ENCODE results near the gene PRKACB. TPM values are rescaled to one million over a fixed set of nuclear protein-coding genes. Genes with fewer than 3 reads are reported as not detected.

PRKACB gene
- polyA plus RNA-seq, 4 donors, result 48.6 to 80.7 (median 58.4) TPM

DNA sequence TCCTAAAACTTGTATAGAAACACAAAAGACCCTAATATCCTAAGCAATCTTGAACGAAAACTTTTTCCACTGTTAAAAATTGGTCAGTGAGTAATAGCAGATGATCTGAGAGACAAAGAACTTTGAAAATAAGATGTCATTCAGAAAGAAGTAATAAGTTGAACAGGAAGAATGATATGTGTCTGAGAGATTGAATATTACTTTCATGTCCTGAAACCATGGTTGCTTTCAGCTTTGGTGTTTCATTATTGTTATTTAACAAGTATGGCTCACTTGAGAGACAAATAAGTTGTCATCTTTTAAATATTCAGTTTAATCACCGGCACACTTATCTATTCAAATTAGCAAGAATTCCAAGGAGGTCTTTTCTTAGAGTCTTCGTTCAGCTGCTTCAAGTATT, 11.4 kb downstream of the PRKACB start:
- no peak for DNase-seq (ENCODE audit: low read depth in 4 of 4, low spot score in 3 of 4)

GRCh38 chr1:84156210-84156621, 12.1 kb downstream of the PRKACB start:
- no peak for DNase-seq (ENCODE audit: low read depth in 4 of 4, low spot score in 3 of 4)

DNA sequence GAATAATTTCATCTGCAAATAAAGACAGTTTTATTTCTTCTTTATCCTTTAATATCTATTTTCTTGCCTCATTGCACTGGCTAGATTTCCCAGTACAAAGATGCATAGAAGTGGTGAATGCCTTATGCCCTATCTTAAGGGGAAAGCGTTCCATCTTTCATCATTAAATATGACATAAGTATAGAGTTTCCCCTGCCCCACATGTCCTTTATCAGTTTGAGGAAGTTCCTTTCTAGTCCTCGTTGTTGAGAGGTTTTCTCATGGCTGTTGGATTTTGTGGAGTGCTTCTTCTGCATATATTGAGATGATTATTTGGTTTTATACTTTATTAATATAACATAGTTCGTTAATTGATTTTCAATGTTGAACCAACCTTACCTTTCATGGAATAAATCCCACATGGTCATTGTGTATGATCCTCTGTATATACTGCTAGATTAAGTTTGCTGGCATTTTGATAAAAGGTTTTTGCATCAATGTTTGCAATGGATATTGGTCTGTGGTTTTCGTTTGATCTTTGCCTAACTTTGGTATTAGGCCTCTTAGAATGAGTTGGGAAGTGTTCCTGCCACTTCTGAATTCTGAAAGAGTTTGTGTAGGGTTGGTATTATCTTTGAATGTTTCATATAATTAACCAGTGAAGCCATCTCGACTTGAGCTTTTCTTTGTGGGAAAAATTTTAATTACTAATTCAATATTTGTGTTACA, 15.6 kb downstream of the PRKACB start:
- no peak for DNase-seq (ENCODE audit: low read depth in 4 of 4, low spot score in 3 of 4)

DNA sequence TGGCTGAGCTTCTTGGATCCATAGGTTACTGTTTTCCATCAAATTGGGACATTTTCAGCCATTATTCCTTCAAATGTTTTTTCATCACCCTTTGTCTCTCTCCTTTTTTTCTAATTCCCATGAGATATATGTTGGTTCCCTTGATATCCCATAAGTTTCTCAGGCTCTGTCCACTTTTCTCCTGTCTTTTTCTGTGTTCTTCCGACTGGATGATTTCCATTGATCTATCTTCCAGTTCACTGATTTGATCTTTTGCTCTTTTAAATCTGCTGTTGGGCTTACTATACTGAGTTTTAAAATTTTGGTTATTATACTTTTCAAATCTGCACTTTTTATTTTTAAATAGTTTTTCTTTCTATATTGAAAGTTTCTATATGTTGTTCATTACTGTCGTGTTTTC, 18.2 kb downstream of the PRKACB start:
- no peak for DNase-seq (ENCODE audit: low read depth in 4 of 4, low spot score in 3 of 4)

DNA sequence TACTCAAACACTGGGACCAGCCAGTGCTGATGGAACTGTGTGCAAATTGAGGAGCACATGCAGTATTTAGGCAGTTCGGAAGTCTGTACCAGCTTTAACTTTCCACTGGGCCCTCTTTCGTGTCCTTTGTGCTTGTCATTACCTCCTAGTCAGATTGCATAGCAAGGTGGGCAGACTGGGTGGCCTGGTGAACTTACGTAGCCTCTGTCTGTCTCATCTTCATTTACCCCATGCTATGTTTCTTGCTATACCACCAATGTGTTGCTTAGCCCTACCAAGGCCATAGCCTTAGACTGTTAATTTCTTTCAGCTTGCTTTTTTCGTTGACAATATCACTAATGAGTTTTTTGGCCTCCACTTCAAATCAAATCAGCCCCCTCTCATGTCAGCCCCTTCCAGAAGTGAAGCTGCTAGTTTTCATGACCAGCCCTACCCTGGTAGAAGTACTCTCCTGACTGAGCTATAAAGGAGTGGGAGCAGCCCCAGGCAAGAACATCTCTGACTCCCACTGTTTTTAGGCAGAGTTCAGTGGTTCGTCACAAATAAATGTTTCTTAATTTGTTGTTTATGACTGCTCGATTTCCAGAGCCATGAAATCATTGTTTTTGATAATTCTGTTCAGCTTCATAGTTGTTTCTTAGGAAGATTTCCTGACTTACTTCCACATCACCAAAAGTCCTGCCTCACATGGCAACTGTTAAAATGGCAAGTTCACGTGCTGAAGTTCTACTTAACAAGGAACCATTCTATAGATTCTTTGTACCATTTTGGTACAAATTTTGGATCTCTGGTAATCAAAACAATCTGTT, 19.3 kb downstream of the PRKACB start:
- DNase-seq (ENCODE audit: low read depth in 4 of 4, low spot score in 3 of 4), result no peak

DNA sequence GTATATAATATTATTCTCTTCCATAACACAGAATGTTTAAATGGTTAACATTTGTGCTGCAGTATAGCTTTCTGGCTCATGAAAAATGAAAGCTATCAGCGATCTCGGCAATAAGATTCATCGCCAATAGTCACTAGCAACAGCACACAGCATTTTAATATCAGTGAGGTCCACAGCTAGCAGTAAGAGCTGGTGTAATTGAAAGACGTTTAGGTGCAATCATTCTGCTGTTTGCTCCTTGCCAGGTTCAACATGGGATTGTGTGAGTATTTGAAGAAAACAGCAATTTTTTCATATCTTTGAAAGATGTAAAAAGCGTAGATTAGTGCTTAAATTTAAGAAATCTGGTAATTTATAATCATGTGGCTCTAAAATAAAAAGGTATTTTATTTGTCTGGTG, 20.1 kb downstream of the PRKACB start:
- DNase-seq (ENCODE audit: low read depth in 4 of 4, low spot score in 3 of 4), result no peak

DNA sequence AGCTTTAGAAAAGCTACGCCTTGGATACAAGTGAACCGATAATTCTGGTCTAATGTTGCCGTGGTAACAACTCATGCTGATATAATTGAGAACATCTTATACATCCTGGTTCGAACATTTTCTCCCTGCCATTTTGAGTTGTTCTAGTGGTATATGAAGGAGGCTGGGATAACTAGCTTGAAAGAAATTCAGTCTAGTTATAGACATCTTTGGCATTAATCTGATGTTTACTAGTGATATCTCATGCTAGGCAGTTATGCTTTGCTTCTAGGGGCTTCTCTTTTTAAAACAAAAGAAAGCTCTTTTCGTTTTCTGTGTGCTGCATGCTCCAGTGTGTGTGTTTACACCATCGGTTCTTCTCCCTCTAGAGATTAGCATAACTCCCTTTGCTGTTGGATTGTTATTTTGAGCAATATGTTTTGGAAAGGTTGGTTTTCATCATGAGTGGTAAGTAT, 20.5 kb downstream of the PRKACB start:
- no peak for DNase-seq (ENCODE audit: low read depth in 4 of 4, low spot score in 3 of 4)

GRCh38 chr1:84165601-84166000, 21.5 kb downstream of the PRKACB start:
- no peak for DNase-seq (ENCODE audit: low read depth in 4 of 4, low spot score in 3 of 4)

- no peak for DNase-seq (ENCODE audit: low read depth in 4 of 4, low spot score in 3 of 4)
Observed at GRCh38 chr1:84166797-84167196, 22.7 kb downstream of the PRKACB start.

- no peak for DNase-seq (ENCODE audit: low read depth in 4 of 4, low spot score in 3 of 4)
Observed at GRCh38 chr1:84168783-84169182, 24.7 kb downstream of the PRKACB start.

GRCh38 chr1:84170171-84170570, 26.1 kb downstream of the PRKACB start:
- no peak for DNase-seq (ENCODE audit: low read depth in 4 of 4, low spot score in 3 of 4)

DNA sequence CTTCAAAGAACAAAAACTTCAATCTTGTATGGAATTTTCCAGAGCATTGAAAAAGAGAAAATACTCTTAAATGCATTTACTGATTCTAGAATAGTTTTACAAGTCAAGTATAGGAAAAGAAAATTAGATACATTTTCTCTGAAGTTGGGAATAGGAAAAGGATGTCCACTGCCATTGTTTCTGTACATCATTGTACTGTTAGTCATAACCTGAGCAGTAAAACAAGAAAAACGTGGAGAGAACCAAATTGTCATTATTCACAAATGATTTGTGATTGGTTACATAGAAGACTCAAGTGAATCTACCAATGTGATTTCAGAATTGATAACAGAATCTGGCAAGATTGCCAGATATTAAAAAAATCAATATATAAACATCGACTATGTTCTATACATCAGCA, 27.4 kb downstream of the PRKACB start:
- no peak for DNase-seq (ENCODE audit: low read depth in 4 of 4, low spot score in 3 of 4)

DNA sequence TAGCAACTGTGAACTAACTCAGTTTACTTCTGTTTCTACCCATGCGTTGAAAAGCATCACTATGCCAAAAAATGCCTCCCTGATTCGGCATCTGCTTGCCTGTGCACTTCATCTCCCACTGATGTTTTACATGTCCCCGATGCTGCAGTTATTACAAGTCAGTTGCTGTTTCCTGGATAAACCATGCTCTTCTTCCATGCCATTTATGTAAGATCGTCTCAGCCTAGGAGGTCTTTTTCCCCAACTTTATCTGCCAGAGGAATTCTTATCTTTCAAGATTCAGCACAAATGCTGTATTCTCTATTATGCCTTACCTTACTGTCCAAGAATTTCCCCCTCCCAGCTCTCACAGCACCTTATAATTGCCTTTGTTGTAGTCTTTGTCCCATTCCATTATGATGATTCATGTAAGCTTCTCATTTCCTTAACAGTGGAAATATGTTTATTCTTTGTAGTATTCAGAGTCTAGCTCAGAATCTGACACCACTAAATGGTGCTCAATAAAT, 30.0 kb downstream of the PRKACB start:
- no peak for DNase-seq (ENCODE audit: low read depth in 4 of 4, low spot score in 3 of 4)

- DNase-seq (ENCODE audit: low read depth in 4 of 4, low spot score in 3 of 4), result no peak
Observed at GRCh38 chr1:84181350-84182005, 37.4 kb downstream of the PRKACB start.

DNA sequence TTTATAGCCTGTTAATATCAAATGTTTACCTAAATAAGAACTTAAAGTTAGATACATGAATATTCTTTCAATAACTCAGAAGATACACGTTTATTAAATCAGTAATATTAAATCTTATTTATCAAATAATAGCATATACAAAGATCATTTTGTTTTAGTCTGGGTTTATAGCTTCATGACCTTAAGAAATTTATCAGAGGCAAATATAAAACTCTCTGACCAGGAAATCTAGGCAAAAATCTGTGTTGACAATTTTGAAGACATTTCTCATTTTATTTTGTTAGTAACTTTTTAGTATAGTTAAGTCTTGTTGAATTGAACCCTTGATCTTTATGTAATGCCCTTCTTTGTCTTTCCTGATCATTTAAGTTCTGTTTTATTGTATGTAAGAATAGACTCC, 46.4 kb downstream of the PRKACB start:
- DNase-seq (ENCODE audit: low read depth in 4 of 4, low spot score in 3 of 4), result no peak

GRCh38 chr1:84192681-84193080, 48.6 kb downstream of the PRKACB start:
- no peak for DNase-seq (ENCODE audit: low read depth in 4 of 4, low spot score in 3 of 4)

GRCh38 chr1:84198832-84199231, 54.8 kb downstream of the PRKACB start:
- DNase-seq (ENCODE audit: low read depth in 4 of 4, low spot score in 3 of 4), result no peak

DNA sequence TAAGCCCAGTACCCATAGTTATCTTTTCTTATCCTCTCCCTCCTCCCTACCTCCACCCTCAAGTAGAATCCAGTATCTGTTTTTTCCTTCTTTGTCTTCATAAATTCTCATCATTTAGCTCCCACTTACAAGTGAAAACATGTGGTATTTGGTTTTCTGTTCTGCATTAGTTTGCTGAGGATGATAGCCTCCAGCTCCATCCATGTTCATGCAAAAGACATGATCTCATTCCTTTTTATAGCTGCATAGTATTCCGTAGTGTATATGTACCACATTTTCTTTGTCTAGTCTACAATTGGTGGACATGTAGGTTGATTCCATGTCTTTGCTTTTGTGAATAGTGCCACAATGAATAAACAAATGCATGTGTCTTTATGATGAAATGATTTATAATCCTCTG, 55.2 kb downstream of the PRKACB start:
- DNase-seq (ENCODE audit: low read depth in 4 of 4, low spot score in 3 of 4), result no peak

GRCh38 chr1:84202126-84202525, 58.1 kb downstream of the PRKACB start:
- no peak for DNase-seq (ENCODE audit: low read depth in 4 of 4, low spot score in 3 of 4)

DNA sequence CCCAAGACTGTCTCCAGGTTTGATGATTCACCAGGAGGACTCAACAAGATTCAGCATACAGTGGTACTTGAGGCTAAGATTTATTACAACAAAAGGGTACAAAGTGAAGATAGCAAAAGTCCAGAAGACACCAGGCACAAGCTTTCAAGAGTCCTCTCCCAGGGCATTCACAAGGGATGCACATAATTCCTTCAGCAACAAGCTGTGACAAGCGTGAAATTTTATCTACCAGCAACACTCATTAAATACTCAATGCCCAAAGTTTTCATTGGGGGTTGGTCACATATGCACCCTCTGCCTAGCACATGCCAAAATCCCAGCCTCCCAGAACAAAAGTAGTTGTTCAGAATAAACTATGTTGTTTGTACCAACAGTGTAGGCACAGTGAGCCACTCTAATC, 62.3 kb downstream of the PRKACB start:
- no peak for DNase-seq (ENCODE audit: low read depth in 4 of 4, low spot score in 3 of 4)

DNA sequence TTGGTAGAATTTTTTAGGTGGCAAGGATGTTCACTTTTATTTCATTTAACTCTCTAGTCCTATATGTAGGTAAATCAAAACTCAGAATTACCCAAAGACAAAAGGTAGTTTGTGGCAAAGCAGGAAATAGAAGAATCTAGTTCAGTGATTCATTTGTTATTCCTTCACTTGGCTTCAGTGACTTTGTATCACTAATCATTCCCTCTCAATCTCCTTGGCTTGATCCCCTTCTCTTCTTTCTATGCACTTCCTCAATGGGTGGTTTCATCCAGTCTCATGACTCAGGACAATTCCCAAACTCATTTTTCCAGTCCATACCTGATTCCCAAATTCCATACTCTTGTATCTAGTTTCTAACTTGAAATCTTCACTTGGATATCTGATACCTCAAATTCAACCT, 64.9 kb downstream of the PRKACB start:
- DNase-seq (ENCODE audit: low read depth in 4 of 4, low spot score in 3 of 4), result no peak

Measured in left renal pelvis (tissue), 4 donors.